ENCODE measurements around the gene LSM10.

DNA sequence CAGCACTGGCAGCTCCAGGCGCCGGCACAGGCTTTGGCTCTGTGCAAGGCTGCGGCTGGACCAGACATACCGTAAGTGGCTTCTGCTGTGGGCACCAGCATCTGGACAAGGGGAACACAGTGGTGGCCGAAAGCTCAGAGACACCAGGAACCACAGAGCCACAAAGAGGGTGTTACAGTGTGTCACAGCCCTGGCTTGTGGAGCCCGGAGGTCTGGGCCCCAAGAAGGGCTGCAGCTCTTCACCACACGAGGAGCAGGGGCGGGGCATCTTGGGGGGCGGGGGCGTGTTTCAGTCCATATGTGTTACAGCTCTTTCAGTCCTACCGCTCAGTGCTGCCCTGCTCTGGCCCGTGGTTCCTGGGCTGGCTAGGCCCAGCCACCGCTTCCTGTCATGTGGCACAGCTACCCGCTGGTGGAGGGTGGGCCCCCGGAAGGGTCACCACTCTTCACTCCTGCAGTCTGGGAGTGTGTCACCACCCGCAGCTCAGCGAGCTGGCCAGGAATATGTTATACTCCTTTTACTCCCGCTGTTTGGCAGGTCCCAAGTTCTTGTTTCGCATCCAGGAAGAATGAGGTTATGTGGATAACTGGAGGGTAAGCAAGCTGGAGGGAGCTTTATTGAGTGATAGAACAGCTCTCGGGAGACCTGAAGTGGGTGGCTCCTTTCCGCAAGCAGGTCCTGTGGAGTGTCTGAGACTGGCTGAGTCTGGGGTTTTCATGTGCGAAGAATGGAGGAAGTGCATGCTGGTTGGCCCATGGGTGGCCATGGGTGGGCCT lies 3.3 kb upstream of the LSM10 start:
- TF ChIP-seq, protein P1, sequence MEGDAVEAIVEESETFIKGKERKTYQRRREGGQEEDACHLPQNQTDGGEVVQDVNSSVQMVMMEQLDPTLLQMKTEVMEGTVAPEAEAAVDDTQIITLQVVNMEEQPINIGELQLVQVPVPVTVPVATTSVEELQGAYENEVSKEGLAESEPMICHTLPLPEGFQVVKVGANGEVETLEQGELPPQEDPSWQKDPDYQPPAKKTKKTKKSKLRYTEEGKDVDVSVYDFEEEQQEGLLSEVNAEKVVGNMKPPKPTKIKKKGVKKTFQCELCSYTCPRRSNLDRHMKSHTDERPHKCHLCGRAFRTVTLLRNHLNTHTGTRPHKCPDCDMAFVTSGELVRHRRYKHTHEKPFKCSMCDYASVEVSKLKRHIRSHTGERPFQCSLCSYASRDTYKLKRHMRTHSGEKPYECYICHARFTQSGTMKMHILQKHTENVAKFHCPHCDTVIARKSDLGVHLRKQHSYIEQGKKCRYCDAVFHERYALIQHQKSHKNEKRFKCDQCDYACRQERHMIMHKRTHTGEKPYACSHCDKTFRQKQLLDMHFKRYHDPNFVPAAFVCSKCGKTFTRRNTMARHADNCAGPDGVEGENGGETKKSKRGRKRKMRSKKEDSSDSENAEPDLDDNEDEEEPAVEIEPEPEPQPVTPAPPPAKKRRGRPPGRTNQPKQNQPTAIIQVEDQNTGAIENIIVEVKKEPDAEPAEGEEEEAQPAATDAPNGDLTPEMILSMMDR (conservative IDR thresholded peaks at IDR 0.05 in 1 of 2, IDR thresholded peaks at IDR 0.05 in 1 of 2; ENCODE audit: low read depth in 1 of 2, low read length in 2 of 2): no peak
- no peak for TF ChIP-seq EZH2 (IDR thresholded peaks at IDR 0.05; ENCODE audit: low read length, missing control alignments)
